Measurements from ENCODE around the gene ZNF791.
A peak's percentile ranks its signal among the peaks of the same experiment; 100 is the strongest.
"Not testable (repeated sequence)": the region's sequence is repeated elsewhere in the genome, so short reads cannot be mapped to it uniquely, and the experiment has no call there.

The ZNF791 gene

DNA sequence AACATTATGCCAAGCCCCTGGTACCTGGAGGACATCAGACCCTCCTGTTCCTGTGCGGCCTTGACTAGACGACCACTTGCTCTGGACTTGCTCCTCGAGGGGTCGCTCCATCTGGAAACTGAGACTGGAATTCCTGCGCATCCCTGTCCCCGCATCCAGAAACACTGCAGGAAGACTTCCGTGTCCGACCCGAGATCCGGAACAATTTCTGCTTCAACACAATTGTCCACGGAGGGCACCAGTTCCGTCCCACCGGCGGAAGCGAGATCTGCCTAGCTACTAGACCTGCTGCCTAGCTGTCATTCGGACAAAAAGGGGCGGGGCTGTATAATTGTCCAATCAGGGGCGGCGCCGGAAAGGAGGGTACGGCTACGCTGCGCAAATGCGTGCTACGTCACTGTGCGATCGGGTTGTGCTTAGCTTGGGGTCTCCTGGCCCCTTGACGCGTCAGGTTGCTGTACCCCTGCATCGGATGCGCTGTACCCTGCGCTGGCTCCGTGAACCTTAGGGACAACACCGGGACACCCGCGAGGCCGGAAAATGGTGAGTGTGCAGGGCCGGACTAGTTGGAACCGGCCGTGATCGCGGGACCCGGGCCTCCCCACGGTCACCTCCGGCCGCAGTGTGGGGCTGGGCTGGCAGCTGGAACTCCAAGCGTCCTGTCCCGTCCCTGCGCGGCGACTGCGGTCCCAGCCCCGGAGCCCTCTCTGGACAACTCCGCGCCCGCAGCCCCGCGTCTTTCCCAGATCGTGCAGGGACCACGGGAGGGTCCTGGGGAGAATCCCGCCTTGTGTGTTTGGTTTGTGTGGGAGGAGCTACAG lies at the start of gene ZNF791, which contains the start of gene ZNF490:
TSS of gene ZNF791 (plus strand) at position 381 of the 821 bp plus-strand sequence. CDS start at position 541, 160 bp downstream.
TSS of gene ZNF490 (minus strand) at position 274 of the 821 bp plus-strand sequence. CDS start at position 141, 133 bp downstream.
- Mint-ChIP-seq H3K9me3 (no peaks in the 10 kb centered on the region), H3K4me3 (peak within 1 kb of the TSS; percentile 99), H3K27ac (peak within 1 kb of the TSS; percentile 94), H3K27me3 (no peaks in the 10 kb centered on the region), H3K36me3 (peaks cover 5% of the 10 kb centered on the region), H3K4me1 (peaks cover 38% of the 10 kb centered on the region)

DNA sequence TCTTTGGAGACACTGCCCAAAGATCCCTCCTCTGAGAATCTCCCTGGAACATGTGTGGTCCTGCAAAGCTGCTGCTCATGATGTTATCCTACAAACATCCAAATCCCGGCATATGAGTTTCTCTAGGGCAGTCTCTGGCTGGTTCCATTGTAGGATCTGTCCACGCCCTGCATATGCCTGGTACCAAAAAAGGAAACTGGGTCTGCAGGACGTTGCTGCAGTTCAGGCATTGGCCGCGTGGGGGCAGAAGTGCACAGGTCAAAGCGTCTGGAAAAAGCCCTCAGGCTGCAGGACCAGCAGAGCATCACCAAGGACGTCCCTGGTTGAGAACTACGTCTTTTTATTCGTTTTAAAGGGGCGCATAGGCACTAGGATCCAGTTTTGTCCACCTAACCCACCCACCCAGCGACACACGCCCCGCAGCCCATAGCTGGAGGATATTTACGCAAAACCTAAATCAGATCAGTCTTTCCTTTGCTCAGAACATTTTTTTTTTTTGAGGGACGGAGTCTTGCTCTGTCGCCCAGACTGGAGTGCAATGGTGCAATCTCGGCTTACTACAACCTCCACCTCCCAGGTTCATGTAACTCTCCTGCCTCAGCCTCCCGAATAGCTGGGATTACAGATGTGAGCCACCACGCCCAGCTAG lies 46.6 kb upstream of the ZNF791 start:
- no peaks in the 10 kb centered on the region for H3K27me3 Mint-ChIP-seq
- H3K4me3 Mint-ChIP-seq = no peak overlapping the region
- H3K36me3 Mint-ChIP-seq = no peaks in the 10 kb centered on the region
- H3K27ac Mint-ChIP-seq = no peak overlapping the region
- no peaks in the 10 kb centered on the region for H3K9me3 Mint-ChIP-seq
- peaks cover 5% of the 10 kb centered on the region for H3K4me1 Mint-ChIP-seq

DNA sequence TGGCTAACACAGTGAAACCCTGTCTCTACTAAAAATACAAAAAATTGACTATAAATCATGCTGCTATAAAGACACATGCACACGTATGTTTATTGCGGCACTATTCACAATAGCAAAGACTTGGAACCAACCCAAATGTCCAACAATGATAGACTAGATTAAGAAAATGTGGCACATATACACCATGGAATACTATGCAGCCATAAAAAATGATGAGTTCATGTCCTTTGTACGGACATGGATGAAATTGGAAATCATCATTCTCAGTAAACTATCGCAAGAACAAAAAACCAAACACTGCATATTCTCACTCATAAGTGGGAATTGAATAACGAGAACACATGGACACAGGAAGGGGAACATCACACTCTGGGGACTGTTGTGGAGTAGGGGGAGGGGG lies 44.3 kb upstream of the ZNF791 start:
- not testable (repeated sequence) for H3K27ac Mint-ChIP-seq, H3K27me3 Mint-ChIP-seq, H3K36me3 Mint-ChIP-seq, H3K9me3 Mint-ChIP-seq, H3K4me3 Mint-ChIP-seq, H3K4me1 Mint-ChIP-seq

DNA sequence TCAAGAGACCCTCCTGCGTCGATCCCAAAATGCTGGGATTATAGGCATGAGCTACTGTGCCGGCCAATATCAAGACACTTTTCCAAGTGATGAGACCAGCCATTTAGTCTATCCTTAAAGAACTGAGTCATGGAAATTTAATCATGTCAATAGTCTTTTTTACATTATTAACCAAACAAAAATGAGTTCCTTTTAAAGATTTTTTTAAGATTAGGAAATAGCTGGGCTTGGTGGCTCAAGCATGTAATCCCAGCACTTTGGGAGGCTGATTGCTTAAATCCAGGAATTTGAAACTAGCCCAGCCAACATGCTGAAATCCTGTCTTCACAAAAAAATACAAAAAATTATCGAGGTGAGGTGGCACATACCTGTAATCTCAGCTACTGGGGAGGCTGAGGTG lies 42.8 kb upstream of the ZNF791 start:
- Mint-ChIP-seq H3K4me3 (no peak overlapping the region), H3K4me1 (peaks cover 5% of the 10 kb centered on the region), H3K27ac (peak overlapping the region; percentile 41), H3K27me3 (no peaks in the 10 kb centered on the region), H3K36me3 (no peaks in the 10 kb centered on the region), H3K9me3 (no peaks in the 10 kb centered on the region)

DNA sequence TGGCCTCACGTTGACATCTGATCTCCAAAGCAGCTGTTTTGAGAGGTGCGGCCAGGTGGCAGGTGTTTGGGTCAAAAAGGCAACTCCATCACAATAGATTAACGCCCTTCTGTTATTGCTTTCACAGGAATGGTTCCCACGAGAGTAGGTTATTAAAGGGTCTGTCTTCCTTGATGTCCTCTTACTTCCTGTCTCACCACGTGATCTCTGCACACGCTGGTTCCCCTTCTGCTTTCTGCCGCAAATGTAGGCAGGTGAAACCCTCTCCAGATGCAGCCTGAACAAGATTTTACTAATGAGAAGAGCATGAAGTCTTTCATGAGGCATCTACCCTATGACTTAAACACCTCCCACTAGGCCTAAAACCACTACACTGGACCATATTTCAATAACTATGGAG lies 36.7 kb upstream of the ZNF791 start:
- Mint-ChIP-seq H3K27ac (no peak overlapping the region), H3K4me1 (peaks cover 8% of the 10 kb centered on the region), H3K36me3 (peaks cover 4% of the 10 kb centered on the region), H3K27me3 (no peaks in the 10 kb centered on the region), H3K9me3 (no peaks in the 10 kb centered on the region), H3K4me3 (no peak overlapping the region)

DNA sequence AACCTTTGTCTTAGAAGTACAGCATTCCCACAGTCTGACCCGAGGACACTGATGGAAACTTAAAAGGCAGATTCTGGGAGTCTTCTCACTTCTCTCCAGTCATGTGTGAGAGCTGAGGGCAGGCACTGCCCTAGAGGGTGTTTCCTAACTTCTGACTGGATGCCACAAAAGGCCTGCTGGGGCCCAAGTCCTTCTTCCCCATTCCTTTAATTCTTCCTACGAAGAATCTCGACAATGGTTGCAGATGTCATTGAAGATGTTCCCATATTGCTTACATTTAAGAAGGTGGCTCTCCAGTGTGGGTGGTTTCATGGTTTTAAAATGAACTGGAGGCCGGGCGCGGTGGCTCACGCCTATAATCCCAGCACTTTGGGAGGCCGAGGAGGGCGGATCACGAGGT lies 32.1 kb upstream of the ZNF791 start:
- no peak overlapping the region for H3K27ac Mint-ChIP-seq
- peaks cover 11% of the 10 kb centered on the region for H3K9me3 Mint-ChIP-seq
- no peak overlapping the region for H3K4me3 Mint-ChIP-seq
- no peaks in the 10 kb centered on the region for H3K27me3 Mint-ChIP-seq
- peaks cover 33% of the 10 kb centered on the region for H3K36me3 Mint-ChIP-seq
- H3K4me1 Mint-ChIP-seq = peaks cover 8% of the 10 kb centered on the region

DNA sequence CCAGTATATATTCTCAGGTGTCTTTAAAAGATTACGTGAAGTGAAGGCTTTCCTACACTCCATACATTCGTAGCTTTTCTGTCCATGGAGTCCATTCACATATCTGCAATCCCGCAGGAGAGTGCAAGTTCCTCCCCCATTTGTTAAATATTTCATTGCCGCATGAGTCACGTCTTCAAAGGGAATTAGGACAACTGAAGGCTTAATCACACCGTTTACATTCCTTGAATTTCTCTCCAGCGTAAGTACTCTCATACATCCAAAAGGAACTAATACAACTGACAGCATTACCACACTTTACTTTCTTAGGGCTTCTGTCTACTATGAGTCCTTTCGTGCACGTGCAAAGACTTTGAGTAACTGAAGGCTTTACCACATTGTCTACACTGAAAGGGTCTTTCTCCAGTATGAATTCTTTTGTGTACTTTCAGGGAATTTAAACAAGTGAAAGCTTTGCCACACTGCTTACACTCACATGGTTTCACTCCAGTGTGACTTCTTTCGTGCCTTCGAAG lies 30.5 kb upstream of the ZNF791 start:
- Mint-ChIP-seq H3K4me1 (no peaks in the 10 kb centered on the region), H3K4me3 (no peak overlapping the region), H3K36me3 (peaks cover 33% of the 10 kb centered on the region), H3K27me3 (no peaks in the 10 kb centered on the region), H3K27ac (no peak overlapping the region), H3K9me3 (peaks cover 11% of the 10 kb centered on the region)

DNA sequence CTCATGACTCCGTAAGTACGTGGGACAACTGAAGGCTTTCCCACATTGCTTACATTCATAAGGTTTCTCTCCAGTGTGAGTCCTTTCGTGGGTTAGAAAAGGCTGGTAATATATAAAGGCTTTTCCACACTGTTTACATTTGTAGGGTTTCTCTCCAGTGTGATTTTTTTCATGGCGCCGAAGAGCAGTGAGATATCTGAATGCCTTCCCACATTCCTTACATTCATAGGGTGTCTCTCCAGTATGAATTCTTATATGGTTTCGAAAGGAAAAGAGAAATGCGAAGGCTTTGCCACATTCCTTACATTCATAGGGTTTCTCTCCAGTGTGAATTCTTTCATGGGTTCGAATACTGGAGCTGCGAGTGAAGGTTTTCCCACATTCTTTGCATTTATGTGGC lies 29.6 kb upstream of the ZNF791 start:
- H3K9me3 Mint-ChIP-seq = peaks cover 11% of the 10 kb centered on the region
- H3K36me3 Mint-ChIP-seq = peaks cover 33% of the 10 kb centered on the region
- no peak overlapping the region for H3K27ac Mint-ChIP-seq
- H3K4me1 Mint-ChIP-seq = no peaks in the 10 kb centered on the region
- no peak overlapping the region for H3K4me3 Mint-ChIP-seq
- H3K27me3 Mint-ChIP-seq = no peaks in the 10 kb centered on the region

DNA sequence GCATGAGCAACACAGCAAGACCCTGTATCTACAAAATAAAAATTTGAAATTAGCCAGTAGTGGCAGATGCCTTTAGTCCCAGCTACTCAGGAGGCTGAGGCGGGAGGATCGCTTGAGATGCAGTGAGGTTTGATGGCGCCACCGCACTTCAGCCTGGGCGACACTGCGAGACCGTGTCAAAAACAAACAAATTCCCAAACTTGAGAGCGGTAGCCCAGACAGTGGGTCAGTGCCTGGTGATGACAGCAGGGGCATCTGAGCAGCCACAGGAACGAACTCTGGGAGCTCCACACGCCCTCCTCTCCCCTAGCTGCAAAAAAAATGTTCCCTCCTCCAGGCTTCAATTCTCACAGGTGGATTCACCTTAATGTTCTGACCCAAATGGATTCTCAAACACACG lies 14.2 kb upstream of the ZNF791 start:
- Mint-ChIP-seq H3K9me3 (no peaks in the 10 kb centered on the region), H3K27ac (no peak overlapping the region), H3K36me3 (peaks cover 3% of the 10 kb centered on the region), H3K27me3 (no peaks in the 10 kb centered on the region), H3K4me3 (no peak overlapping the region), H3K4me1 (peaks cover 4% of the 10 kb centered on the region)

DNA sequence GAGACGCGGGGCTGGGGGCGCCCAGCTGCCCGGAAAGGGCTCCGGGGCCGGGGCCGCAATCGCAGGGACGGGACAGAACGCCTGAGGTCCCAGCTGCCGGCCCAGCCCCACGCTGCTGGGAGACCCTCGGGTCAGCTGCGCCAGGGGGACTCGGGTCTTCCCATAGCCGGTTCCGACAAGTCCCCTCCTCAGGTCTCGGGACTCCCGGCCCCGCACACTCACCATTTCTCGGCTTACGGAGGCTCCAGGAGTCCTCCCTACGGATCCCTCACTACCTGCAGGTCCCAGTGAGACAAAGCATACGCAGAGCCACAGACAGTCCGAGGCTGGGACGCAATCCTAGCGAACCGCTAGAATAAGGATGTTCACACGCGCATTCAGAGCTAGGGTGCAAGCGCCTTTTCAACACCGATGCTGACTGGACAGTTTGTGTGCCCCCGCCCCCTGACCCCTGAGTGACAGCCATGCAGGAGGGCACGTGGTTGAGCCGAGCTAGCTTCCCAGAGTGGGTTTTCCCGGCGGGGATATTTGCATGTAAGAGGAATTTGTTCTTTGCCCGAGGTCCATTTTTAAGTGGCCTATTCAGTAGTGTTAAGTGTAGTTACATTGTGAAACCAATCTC lies 13.7 kb upstream of the ZNF791 start:
- Mint-ChIP-seq H3K4me3 (no peak overlapping the region), H3K36me3 (peaks cover 3% of the 10 kb centered on the region), H3K27me3 (no peaks in the 10 kb centered on the region), H3K4me1 (peaks cover 4% of the 10 kb centered on the region), H3K27ac (no peak overlapping the region), H3K9me3 (no peaks in the 10 kb centered on the region)

DNA sequence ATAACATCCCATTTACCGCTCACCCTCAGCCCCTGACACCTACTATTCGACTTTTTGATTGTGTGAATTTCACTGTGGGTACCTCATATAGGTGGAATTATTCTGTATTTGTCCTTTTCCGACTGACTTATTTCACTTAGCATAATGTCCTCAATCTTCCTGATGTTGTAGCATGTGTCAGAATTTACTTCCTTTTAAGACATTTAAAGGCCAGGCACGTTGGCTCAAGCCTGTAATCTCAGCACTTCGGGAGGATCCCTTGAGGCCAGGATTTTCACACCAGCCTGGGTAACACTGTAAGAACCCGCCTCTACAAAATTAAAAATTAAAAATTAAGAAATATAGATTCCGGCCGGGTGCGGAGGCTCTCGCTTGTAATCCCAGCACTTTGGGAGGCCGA lies 13.1 kb upstream of the ZNF791 start:
- Mint-ChIP-seq H3K4me3 (no peak overlapping the region), H3K36me3 (peaks cover 3% of the 10 kb centered on the region), H3K27me3 (no peaks in the 10 kb centered on the region), H3K27ac (no peak overlapping the region), H3K9me3 (no peaks in the 10 kb centered on the region), H3K4me1 (peaks cover 4% of the 10 kb centered on the region)

DNA sequence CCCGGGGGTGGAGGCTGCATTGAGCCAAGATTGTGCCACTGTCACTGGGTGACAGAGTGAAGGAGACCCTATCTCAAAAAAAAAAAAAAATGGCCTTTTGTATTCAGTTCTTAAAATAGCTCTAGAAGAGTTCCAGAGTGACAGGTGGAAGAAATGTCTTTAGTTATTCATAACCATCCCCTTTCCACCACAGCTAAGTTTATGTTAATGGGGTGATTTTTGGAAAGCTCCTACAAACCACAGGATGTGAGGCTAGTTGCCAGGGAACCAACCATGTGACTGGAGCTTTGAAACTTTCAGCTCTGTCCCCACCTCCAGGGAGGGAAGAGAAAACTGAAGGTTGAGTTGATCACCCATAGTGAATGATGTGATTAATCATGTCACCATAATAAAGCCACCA lies 7.0 kb upstream of the ZNF791 start:
- Mint-ChIP-seq H3K9me3 (no peaks in the 10 kb centered on the region), H3K27ac (no peak overlapping the region), H3K36me3 (peaks cover 3% of the 10 kb centered on the region), H3K4me1 (peaks cover 13% of the 10 kb centered on the region), H3K4me3 (no peak overlapping the region), H3K27me3 (no peaks in the 10 kb centered on the region)

DNA sequence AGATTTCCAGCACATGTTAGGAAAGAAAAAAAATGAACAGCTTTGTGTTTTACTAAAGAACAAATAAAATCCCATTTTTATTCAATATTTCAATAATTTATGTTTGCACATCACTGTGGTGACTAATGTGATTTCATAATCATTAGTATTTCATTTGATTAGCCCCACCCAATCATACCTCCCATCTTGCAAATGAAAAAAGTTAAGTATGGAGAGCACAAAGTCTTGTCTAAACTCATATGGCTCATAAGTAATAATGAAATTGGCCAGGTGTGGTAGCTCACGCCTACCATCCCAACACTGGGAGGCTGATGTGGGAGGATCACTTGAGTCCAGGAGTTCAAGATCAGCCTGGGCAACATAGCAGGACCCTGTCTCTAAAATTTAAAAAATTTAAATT lies 3.9 kb upstream of the ZNF791 start:
- Mint-ChIP-seq H3K27me3 (no peaks in the 10 kb centered on the region), H3K36me3 (no peaks in the 10 kb centered on the region), H3K4me3 (no peak overlapping the region), H3K4me1 (peaks cover 26% of the 10 kb centered on the region), H3K27ac (no peak overlapping the region), H3K9me3 (no peaks in the 10 kb centered on the region)

DNA sequence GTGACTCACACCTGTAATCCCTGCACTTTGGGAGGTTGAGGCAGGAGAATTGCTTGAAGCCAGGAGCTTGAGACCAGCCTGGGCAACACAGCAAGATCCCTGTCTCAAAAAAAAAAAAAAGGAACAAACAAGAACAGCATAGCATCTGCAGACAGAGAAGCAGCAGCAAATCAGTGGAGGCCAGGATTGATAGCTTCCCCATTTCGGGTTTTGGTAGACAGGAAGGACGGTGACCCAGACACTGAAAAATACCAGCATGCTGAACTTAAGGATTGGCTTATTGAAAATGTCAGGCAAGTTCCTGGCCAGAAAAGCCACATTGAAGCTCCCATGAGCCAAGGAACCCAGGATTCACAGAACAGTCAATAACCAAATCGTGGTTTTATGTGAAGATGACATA lies 3.1 kb upstream of the ZNF791 start:
- Mint-ChIP-seq H3K27me3 (no peaks in the 10 kb centered on the region), H3K9me3 (no peaks in the 10 kb centered on the region), H3K4me1 (peaks cover 26% of the 10 kb centered on the region), H3K36me3 (no peaks in the 10 kb centered on the region), H3K27ac (no peak overlapping the region), H3K4me3 (no peak overlapping the region)

DNA sequence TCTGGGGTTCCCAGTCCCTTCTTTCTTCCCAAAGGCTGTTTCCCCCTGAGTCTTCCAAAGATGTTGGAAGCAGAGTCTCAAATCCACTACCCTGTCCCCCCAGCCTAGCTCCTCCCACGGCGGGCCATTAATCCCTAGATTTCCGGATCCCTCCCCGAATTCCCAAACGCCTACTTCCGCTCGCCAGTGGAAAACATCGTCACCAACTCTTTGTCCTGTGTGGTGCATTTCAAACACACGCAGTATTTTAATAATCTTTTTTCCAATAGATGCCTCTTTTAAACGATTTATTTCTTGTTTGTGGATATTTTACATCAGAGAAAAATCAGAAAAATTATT lies 610 bp downstream of the ZNF791 start:
- peak overlapping the region; percentile 84 for H3K27ac Mint-ChIP-seq
- H3K27me3 Mint-ChIP-seq = no peaks in the 10 kb centered on the region
- peak overlapping the region; percentile 99 for H3K4me3 Mint-ChIP-seq
- H3K4me1 Mint-ChIP-seq = peaks cover 44% of the 10 kb centered on the region
- no peaks in the 10 kb centered on the region for H3K9me3 Mint-ChIP-seq
- peaks cover 5% of the 10 kb centered on the region for H3K36me3 Mint-ChIP-seq

DNA sequence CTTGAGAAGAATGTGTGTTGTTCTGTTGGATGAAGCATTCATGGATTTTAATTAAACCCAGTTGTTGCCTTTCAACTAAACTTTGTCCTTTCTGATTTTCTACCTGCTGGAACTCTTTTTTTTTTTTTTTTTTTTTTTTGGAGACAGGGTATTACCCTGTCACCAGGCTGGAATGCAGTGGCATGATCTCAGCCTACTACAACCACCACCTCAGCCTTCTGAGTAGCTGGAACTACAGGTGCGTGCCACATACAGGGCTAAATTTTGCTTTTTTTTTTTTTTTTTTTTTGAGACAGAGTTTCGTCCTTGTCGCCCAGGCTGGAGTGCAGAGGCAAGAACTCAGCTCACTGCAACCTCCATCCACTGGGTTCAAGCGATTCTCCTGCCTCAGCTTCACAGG lies 6.9 kb downstream of the ZNF791 start:
- peaks cover 5% of the 10 kb centered on the region for H3K36me3 Mint-ChIP-seq
- H3K4me3 Mint-ChIP-seq = no peak overlapping the region
- H3K27me3 Mint-ChIP-seq = no peaks in the 10 kb centered on the region
- H3K4me1 Mint-ChIP-seq = peaks cover 41% of the 10 kb centered on the region
- no peak overlapping the region for H3K27ac Mint-ChIP-seq
- no peaks in the 10 kb centered on the region for H3K9me3 Mint-ChIP-seq
